EH (cell line): ENCODE measurements around the gene ICAM3.
A peak's percentile ranks its signal among the peaks of the same experiment; 100 is the strongest.

Experiments
- DNase-seq: peaks from one replicate; pipeline ENCODE4 v3.0.0-alpha.2; 2015; ENCODE audit warnings: low read depth

ICAM3 gene

DNA sequence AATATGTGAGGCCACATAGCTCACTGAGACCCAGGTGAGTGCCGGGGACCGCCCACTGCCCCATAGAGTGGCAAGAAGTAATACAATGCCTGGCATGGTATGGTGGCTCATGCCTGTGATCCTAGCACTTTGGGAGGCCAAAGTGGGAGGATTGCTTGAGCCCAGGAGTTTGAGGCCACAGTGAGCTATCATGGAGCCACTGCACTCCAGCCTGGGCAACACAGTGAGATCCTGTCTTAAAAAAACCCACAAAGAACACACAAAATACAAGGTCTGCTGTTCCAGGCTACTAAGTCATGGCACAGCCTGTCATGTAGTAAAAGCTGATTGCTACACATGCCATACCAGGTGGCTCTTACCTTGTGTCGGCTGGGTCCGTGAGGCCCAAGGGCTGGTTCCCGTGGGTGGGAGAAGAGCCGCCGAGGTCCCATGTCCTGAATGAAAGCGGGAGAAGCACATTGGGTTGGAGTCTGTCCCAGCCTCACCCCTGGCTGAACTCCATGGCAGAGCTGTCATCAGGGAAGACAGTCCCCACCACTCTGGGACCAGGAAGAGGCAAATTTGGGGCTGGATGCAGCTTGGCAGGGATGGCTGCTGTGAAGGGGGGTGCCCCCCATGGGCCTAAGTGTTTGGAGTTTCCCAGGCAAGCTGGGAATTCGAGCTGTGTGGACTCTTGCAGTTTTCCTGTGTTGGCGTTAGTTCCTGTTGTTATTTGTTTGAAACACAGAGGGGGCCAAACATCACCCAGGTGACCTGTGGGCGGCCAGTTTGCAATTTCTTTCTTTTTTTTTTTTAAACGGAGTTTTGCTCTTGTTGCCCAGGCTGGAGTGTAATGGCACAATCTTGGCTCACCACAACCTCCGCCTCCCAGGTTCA lies 20.4 kb downstream of the ICAM3 start:
- no peak for DNase-seq

DNA sequence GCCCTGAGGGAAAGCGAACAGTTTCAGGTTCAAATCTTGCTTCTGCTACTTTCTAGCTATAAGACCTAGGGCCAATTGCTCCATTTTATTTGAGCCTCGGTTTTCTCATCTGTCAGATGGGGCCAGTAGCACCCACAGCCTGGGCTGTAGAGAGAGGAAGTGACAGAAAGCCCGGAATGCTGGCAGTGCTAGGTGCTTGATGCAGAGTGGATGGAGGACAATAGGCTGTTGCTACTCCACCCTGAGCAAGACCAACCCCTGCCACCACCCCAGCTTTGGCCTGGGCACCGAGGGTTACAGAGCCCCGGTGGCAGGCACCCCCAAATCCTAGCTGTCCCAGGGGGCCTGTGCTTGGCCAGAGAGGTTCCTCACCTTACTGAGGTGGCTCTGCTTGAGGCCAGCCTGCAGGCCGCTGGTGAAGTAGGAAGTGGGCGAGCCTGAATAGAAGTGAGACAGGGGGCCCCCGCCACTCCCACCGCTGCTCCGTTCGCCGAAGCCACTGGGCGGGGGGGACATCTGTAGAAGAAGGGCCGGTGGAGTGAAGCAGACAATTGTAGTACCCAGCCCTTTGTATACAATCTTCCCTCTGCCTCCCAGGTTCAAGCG lies 21.5 kb downstream of the ICAM3 start:
- no peak for DNase-seq

- no peak for DNase-seq
Observed at GRCh38 chr19:10317045-10317856, 22.2 kb downstream of the ICAM3 start.

- DNase-seq: no peak
Observed at GRCh38 chr19:10316229-10317044, 23.0 kb downstream of the ICAM3 start.

GRCh38 chr19:10315335-10316214 lies 23.8 kb downstream of the ICAM3 start, which contains the start of gene FDX2:
FDX2 (minus strand) TSS chr19:10316015; CDS start chr19:10315996, 19 bp downstream.
- peak; percentile 79 for DNase-seq

DNA sequence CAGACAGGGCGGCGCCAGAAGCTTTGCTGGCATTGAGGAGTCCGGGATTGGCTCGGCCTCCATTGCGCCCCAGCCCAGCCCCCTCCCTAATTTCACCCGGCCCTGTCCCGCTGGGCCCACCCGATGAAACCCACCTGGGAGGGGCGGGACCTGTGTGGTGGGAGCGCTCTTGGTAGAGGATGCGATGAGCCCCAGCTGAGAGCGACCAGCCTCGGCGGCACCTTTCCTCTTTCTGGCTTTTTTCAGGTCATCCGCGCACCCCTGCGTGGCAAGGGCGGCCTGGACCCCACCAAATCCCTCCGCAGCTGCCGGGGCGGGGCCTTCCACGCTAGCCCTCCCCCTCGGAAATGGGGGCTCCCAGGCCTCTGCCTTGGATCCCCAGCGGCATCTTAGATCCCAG lies 30.0 kb downstream of the ICAM3 start, which contains the start of gene ZGLP1:
Gene ZGLP1, minus strand, starts transcription at position 393 of the 400 bp plus-strand sequence.
- no peak for DNase-seq

- DNase-seq: no peak
Observed at GRCh38 chr19:10306327-10306726, 33.1 kb downstream of the ICAM3 start.

DNA sequence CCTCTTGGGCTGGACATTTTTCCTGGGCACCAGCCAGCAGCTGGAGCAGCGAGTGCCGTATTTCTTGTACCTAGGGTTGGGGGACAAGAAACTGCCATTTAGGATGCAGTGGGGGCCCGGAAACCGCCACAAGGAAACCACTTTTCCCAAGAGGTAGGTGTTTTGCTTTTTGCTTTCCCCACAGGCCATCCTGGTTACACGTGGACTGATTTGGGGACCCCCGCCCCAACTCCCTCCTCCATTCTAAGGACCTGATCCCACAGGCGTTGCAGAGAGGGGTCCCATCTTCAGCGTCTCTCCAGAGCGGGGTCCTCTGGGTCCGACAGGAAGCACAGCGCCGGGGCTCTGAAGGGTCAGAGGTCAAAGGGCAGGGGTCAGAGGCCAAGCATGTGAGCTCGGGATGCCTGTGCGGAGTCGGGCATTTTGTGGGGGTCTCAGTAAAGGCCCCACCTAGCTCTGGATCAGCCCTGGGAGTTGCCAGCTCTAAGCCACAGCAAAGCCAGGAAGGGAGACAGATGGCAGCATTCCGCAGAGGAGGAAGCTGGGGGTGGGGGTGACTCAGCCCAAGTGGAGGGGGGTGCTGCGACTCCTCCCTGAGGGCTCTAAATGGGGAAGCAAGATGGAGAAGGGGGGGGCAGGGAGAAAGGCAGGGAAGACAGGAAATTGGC lies 34.2 kb downstream of the ICAM3 start:
- peak; percentile 70 for DNase-seq

- peak; percentile 9 for DNase-seq
Observed at GRCh38 chr19:10299545-10300458, 39.6 kb downstream of the ICAM3 start.

DNA sequence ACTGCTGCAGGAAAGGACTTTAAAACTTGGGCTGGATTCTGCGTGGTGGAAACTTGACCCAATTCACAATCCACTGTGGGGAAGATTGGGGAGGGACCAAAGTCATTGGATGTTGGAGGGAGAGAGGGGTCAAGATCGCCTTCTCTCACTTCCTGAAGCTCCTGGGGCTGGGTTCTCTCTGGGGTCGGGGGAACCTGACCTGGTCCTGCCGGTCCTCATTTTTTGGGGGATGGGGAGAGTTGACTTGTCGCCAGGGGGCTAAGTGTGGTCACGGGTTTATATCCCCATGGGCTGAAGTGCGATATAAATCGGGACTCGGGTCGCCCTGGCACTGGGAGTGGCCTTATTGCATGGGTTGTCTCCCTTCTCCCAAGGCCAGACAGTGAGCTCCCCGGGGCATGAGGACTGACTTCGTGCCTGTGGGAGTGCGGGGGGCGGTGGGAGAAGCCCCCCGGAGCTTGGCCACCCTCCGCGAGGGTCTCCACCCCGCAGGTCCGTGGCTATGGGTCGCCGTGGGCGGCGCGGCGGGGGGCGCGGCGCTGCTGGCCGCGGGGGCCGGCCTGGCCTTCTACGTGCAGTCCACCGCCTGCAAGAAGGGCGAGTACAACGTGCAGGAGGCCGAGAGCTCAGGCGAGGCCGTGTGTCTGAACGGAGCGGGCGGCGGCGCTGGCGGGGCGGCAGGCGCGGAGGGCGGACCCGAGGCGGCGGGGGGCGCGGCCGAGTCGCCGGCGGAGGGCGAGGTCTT lies 43.4 kb downstream of the ICAM3 start:
- DNase-seq: no peak

GRCh38 chr19:10295305-10295846 lies 44.0 kb downstream of the ICAM3 start:
- no peak for DNase-seq

DNA sequence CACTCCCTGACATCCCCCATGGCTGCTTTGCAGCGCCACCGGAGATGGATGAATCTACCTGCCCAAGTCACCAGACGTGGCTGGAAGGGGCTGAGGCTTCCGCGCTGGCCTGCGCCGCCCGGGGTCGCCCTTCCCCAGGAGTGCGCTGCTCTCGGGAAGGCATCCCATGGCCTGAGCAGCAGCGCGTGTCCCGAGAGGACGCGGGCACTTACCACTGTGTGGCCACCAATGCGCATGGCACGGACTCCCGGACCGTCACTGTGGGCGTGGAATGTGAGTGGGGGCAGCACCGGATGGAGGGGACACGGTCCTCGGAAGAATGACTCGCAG lies 45.1 kb downstream of the ICAM3 start:
- no peak for DNase-seq

GRCh38 chr19:10293637-10294367 lies 45.6 kb downstream of the ICAM3 start:
- no peak for DNase-seq

- DNase-seq: no peak
Observed at GRCh38 chr19:10292789-10293636, 46.4 kb downstream of the ICAM3 start.

DNA sequence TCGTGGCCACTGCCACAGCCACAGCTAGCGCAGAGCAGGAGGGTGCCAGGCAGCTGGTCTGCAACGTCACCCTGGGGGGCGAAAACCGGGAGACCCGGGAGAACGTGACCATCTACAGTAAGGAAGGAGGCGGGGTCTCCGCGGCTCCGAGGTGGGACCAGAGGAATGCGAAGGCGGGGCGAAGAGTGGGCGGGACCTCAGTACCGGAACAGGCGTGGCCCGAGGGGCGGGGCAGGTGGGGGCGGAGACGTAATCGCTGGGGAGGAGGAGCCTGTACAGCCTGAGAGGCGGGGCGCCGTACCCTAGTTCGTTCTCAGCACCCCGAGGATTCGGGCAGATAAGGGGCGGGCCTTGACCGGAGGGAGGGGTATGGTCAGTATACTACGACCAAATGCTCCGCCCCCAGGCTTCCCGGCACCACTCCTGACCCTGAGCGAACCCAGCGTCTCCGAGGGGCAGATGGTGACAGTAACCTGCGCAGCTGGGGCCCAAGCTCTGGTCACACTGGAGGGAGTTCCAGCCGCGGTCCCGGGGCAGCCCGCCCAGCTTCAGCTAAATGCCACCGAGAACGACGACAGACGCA lies 47.1 kb downstream of the ICAM3 start:
- DNase-seq: peak; percentile 87
